ENCODE measurements around the gene LMO7. TPM values are rescaled to one million over a fixed set of nuclear protein-coding genes. Genes with fewer than 3 reads are reported as not detected.

LMO7 gene
- total RNA-seq, 2 experiments from 2014 or later: 22.0 to 23.4 TPM

DNA sequence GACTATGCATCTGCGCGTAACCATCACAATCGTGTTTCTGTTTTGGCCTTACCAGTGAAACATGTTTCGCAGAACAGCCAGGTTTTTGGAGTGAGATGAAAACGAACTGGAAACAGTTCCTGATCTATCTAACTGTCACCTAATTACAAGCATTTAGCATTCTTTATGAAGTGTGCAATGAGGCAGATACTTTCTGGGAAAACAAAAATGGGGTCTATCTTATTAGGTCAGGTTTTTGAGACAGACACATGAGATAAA lies 182.8 kb downstream of the LMO7 start:
- Mint-ChIP-seq H3K36me3 (peaks cover 5% of the 10 kb centered on the region), H3K4me3 (no peak overlapping the region), H3K27me3 (no peaks in the 10 kb centered on the region), H3K27ac (no peak overlapping the region), H3K4me1 (no peaks in the 10 kb centered on the region), H3K9me3 (no peaks in the 10 kb centered on the region)
- POLR2A ChIA-PET: no interaction called here
- DNase-seq (no peak), ATAC-seq (ENCODE audit: low read depth) (no peak)

DNA sequence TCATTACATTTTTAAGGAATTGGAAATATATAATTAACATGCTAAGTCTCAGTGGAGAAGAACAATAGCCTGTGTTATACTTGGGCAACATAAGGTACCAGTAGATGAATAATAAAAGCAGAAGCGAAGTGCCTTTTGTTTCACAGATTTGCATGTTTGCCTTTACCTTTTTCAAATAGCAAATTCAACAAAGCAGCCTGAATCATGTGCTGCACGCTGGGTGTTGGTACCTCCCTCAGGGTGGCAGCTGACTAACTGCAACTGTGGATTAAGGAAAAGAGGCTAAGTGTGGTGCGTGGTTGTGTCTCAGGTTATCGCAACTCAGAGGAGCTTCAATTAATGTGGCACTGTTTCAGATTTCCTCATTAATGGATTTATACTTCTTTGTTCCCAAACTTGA lies 189.0 kb downstream of the LMO7 start:
- Mint-ChIP-seq H3K36me3 (peaks cover 16% of the 10 kb centered on the region), H3K27me3 (no peaks in the 10 kb centered on the region), H3K9me3 (no peaks in the 10 kb centered on the region), H3K27ac (no peak overlapping the region), H3K4me1 (no peaks in the 10 kb centered on the region), H3K4me3 (no peak overlapping the region)
- no peak for DNase-seq
- no peak for ATAC-seq (ENCODE audit: low read depth)
- POLR2A ChIA-PET: no interaction called here

GRCh38 chr13:75825594-75825993 lies 189.5 kb downstream of the LMO7 start:
- no peaks in the 10 kb centered on the region for H3K9me3 Mint-ChIP-seq
- no peaks in the 10 kb centered on the region for H3K27me3 Mint-ChIP-seq
- no peak for ATAC-seq (ENCODE audit: low read depth)
- no peak overlapping the region for H3K4me3 Mint-ChIP-seq
- no peak for DNase-seq
- peaks cover 16% of the 10 kb centered on the region for H3K36me3 Mint-ChIP-seq
- H3K27ac Mint-ChIP-seq: no peak overlapping the region
- POLR2A ChIA-PET: no interaction called here
- H3K4me1 Mint-ChIP-seq: no peaks in the 10 kb centered on the region

GRCh38 chr13:75826391-75826790 lies 190.3 kb downstream of the LMO7 start:
- DNase-seq: no peak
- ATAC-seq (ENCODE audit: low read depth): no peak
- Mint-ChIP-seq H3K36me3 (peaks cover 18% of the 10 kb centered on the region), H3K4me3 (no peak overlapping the region), H3K27me3 (no peaks in the 10 kb centered on the region), H3K4me1 (no peaks in the 10 kb centered on the region), H3K27ac (no peak overlapping the region), H3K9me3 (peaks cover 5% of the 10 kb centered on the region)
- POLR2A ChIA-PET: no interaction called here

DNA sequence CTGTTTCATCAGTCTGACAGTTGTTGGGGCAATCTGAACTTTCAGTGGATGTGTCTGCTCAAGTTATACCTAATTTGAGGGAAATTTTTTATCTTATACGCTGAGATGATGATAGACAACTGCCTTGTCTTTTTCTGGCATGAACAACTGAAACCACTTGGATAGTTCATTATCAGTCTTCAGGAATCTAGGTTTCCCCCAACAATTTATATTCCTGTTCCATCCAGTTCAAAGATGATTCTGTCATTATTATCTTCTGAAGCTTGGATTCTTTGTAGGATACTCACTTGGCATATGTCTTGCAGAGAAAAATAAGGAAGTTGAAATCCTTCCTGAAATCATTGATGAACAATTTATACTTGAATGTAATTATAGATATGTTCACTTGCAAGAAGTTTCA lies 193.7 kb downstream of the LMO7 start:
- POLR2A ChIA-PET: no interaction called here
- H3K36me3 Mint-ChIP-seq: peaks cover 13% of the 10 kb centered on the region
- no peaks in the 10 kb centered on the region for H3K4me1 Mint-ChIP-seq
- H3K27me3 Mint-ChIP-seq: no peaks in the 10 kb centered on the region
- H3K4me3 Mint-ChIP-seq: no peak overlapping the region
- H3K27ac Mint-ChIP-seq: no peak overlapping the region
- no peak for ATAC-seq (ENCODE audit: low read depth)
- H3K9me3 Mint-ChIP-seq: peaks cover 7% of the 10 kb centered on the region
- DNase-seq: no peak

- POLR2A ChIA-PET: no interaction called here
- Mint-ChIP-seq H3K27ac (no peak overlapping the region), H3K9me3 (peaks cover 7% of the 10 kb centered on the region), H3K27me3 (no peaks in the 10 kb centered on the region), H3K4me1 (no peaks in the 10 kb centered on the region), H3K36me3 (peaks cover 15% of the 10 kb centered on the region), H3K4me3 (no peak overlapping the region)
- ATAC-seq (ENCODE audit: low read depth) (no peak), DNase-seq (no peak)
Measured at GRCh38 chr13:75830842-75831241, 194.7 kb downstream of the LMO7 start.

DNA sequence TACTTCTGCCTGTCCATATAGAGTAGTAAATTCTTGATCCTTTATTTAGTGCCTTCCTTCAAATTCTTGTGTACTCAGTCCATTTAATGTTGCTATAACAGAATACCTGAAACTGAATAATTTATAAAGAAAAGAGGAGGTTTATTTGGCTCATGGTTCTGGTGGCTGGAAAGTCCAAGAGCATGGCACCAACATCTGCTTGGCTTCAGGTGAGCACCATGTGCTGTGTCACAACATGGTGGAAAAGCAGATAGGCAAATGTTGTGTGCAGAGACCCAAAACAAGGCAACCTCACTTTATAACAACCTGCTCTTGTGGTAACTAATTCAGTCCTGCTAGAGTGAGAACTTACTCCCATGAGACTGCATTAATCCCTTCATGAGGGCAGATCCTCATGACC lies 195.3 kb downstream of the LMO7 start:
- Mint-ChIP-seq H3K4me1 (no peaks in the 10 kb centered on the region), H3K27me3 (no peaks in the 10 kb centered on the region), H3K27ac (no peak overlapping the region), H3K36me3 (peaks cover 15% of the 10 kb centered on the region), H3K4me3 (no peak overlapping the region), H3K9me3 (peaks cover 7% of the 10 kb centered on the region)
- DNase-seq: no peak
- ATAC-seq (ENCODE audit: low read depth): no peak
- POLR2A ChIA-PET: no interaction called here

GRCh38 chr13:75832812-75833211 lies 196.7 kb downstream of the LMO7 start:
- POLR2A ChIA-PET: no interaction called here

GRCh38 chr13:75836441-75836840 lies 200.3 kb downstream of the LMO7 start:
- H3K4me3 Mint-ChIP-seq: no peak overlapping the region
- H3K27ac Mint-ChIP-seq: no peak overlapping the region
- peaks cover 2% of the 10 kb centered on the region for H3K9me3 Mint-ChIP-seq

More at GRCh38 chr13:75832812-75833211, 196.7 kb downstream of the LMO7 start:
- H3K27me3 Mint-ChIP-seq: no peaks in the 10 kb centered on the region
- H3K27ac Mint-ChIP-seq: no peak overlapping the region
- no peak for ATAC-seq (ENCODE audit: low read depth)
- DNase-seq: no peak
- no peaks in the 10 kb centered on the region for H3K4me1 Mint-ChIP-seq
- peaks cover 15% of the 10 kb centered on the region for H3K36me3 Mint-ChIP-seq
- no peak overlapping the region for H3K4me3 Mint-ChIP-seq
- peaks cover 7% of the 10 kb centered on the region for H3K9me3 Mint-ChIP-seq

GRCh38 chr13:75838366-75839005 lies 202.4 kb downstream of the LMO7 start:
- peaks cover 5% of the 10 kb centered on the region for H3K9me3 Mint-ChIP-seq
- H3K4me3 Mint-ChIP-seq: no peak overlapping the region
- H3K27ac Mint-ChIP-seq: no peak overlapping the region
- DNase-seq: no peak
- H3K36me3 Mint-ChIP-seq: peaks cover 34% of the 10 kb centered on the region
- ATAC-seq (ENCODE audit: low read depth): no peak
- POLR2A ChIA-PET: no interaction called here
- H3K4me1 Mint-ChIP-seq: peaks cover 4% of the 10 kb centered on the region
- no peaks in the 10 kb centered on the region for H3K27me3 Mint-ChIP-seq

More at GRCh38 chr13:75836441-75836840, 200.3 kb downstream of the LMO7 start:
- ATAC-seq (ENCODE audit: low read depth) (no peak), DNase-seq (no peak)
- H3K4me1 Mint-ChIP-seq: no peaks in the 10 kb centered on the region
- POLR2A ChIA-PET: no interaction called here
- H3K27me3 Mint-ChIP-seq: no peaks in the 10 kb centered on the region
- peaks cover 15% of the 10 kb centered on the region for H3K36me3 Mint-ChIP-seq

DNA sequence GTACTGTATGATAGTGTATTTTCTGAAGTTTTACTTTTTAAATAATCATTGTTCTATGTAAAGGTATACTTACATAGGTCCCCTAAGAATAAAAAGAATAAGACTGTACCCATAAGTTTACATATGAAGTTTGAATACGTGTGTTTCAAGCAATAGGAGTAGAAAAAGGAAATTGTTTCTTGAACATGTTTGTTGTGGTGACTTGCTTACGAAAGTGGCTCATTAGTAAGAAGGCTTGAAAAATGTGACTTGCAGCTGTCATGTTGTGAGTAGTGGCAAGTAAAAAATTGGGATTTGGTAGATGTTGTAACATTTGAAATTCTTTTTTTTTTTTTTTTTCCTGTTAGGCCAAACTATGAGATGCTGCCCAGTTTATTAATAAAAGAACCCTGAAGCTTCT lies 203.3 kb downstream of the LMO7 start:
- H3K4me3 Mint-ChIP-seq: no peak overlapping the region
- H3K4me1 Mint-ChIP-seq: peaks cover 4% of the 10 kb centered on the region
- peaks cover 36% of the 10 kb centered on the region for H3K36me3 Mint-ChIP-seq
- ATAC-seq (ENCODE audit: low read depth) (no peak), DNase-seq (no peak)
- no peak overlapping the region for H3K27ac Mint-ChIP-seq
- no peaks in the 10 kb centered on the region for H3K27me3 Mint-ChIP-seq
- POLR2A ChIA-PET: no interaction called here
- H3K9me3 Mint-ChIP-seq: peaks cover 5% of the 10 kb centered on the region

GRCh38 chr13:75841905-75842304 lies 205.8 kb downstream of the LMO7 start:
- no peak for DNase-seq
- POLR2A ChIA-PET: no interaction called here
- no peak overlapping the region for H3K27ac Mint-ChIP-seq
- peaks cover 32% of the 10 kb centered on the region for H3K36me3 Mint-ChIP-seq
- peaks cover 5% of the 10 kb centered on the region for H3K9me3 Mint-ChIP-seq
- peak; percentile 73 for ATAC-seq (ENCODE audit: low read depth)
- H3K4me1 Mint-ChIP-seq: peaks cover 4% of the 10 kb centered on the region
- no peaks in the 10 kb centered on the region for H3K27me3 Mint-ChIP-seq
- H3K4me3 Mint-ChIP-seq: no peak overlapping the region

DNA sequence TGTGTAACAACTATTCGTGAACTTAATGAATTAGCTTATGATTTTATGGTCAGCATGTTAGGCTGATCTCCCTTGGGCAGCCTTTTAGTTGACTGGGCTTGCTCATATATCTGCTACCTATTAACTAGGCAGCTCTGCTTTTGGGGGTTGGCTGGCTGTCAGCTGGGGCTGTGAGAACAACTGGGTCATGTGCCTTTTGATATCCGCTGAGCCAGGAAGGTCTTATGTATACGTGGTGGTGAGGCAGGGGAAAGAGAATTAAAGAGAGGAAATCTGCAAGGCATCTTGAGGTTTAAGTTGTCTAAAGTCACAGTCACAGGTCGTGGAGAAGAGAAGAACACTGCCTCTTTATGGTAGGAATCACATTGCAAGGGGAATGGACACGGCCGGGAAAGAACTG lies 206.9 kb downstream of the LMO7 start:
- H3K4me3 Mint-ChIP-seq: no peak overlapping the region
- H3K9me3 Mint-ChIP-seq: peaks cover 5% of the 10 kb centered on the region
- ATAC-seq (ENCODE audit: low read depth): no peak
- H3K27me3 Mint-ChIP-seq: no peaks in the 10 kb centered on the region
- H3K4me1 Mint-ChIP-seq: peaks cover 4% of the 10 kb centered on the region
- POLR2A ChIA-PET: no interaction called here
- H3K27ac Mint-ChIP-seq: peak overlapping the region; percentile 31
- no peak for DNase-seq
- peaks cover 32% of the 10 kb centered on the region for H3K36me3 Mint-ChIP-seq

GRCh38 chr13:75843991-75844390 lies 207.9 kb downstream of the LMO7 start:
- no peak overlapping the region for H3K4me3 Mint-ChIP-seq
- DNase-seq (no peak), ATAC-seq (ENCODE audit: low read depth) (no peak)
- H3K27me3 Mint-ChIP-seq: no peaks in the 10 kb centered on the region
- peaks cover 5% of the 10 kb centered on the region for H3K9me3 Mint-ChIP-seq
- no peak overlapping the region for H3K27ac Mint-ChIP-seq
- H3K4me1 Mint-ChIP-seq: peaks cover 4% of the 10 kb centered on the region
- POLR2A ChIA-PET: interaction anchor here (0.6 kb wide), 1 partner anchor 308 kb away, joined by 3 read pairs; no protein-coding TSS in a partner anchor
- H3K36me3 Mint-ChIP-seq: peaks cover 32% of the 10 kb centered on the region

DNA sequence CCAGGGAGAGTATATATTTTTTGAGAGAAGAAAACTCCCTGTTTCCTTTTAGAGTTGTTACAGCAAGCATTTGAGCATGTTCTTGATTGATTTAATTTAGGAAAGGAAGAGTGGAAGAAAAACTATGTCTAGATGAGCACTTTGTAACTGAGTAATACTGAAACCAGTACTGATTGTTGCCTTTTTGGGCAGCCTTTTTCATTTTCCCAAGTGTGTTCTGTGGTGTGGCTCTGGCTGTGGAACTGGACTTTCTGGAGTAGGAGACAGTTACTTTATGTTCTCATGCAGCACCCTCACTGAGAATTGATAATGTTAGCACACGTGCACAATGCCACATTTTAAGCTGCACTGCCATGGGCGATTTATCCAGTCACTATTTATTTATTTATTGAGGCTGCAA lies 211.5 kb downstream of the LMO7 start:
- ATAC-seq (ENCODE audit: low read depth) (no peak), DNase-seq (no peak)
- H3K36me3 Mint-ChIP-seq: peaks cover 22% of the 10 kb centered on the region
- no peaks in the 10 kb centered on the region for H3K27me3 Mint-ChIP-seq
- no peak overlapping the region for H3K4me3 Mint-ChIP-seq
- peaks cover 3% of the 10 kb centered on the region for H3K9me3 Mint-ChIP-seq
- POLR2A ChIA-PET: no interaction called here
- H3K4me1 Mint-ChIP-seq: no peaks in the 10 kb centered on the region
- no peak overlapping the region for H3K27ac Mint-ChIP-seq
